SK-N-SH treated with all-trans-retinoic acid at 6 μM for 48 hours (cell line): ENCODE results near the gene OFD1.
"Not testable (repeated sequence)": the region's sequence is repeated elsewhere in the genome, so short reads cannot be mapped to it uniquely, and the experiment has no call there.

Experiments used
- ATAC-seq: fragments of 200-7000 bp; cut with Tn5 transposase; 3 replicates; pipeline ENCODE4 v1.9.1; 2020; ENCODE audit warnings: mild to moderate bottlenecking, moderate library complexity
- BACH2 ChIP-seq: fragments of 250-450 bp; sonication (Bioruptor Pico); IDR thresholded peaks from 2 replicates; pipeline ENCODE4 v1.9.0; 2021; ENCODE audit warnings: mild to moderate bottlenecking, borderline replicate concordance
- CREB5 ChIP-seq: fragments of 250-450 bp; sonication (Bioruptor Pico); IDR thresholded peaks from 2 replicates; pipeline ENCODE4 v1.5.1; 2020; ENCODE audit warnings: low read depth, mild to moderate bottlenecking, moderate library complexity
- ESRRG ChIP-seq: fragments of 250-450 bp; sonication (Bioruptor Pico); IDR thresholded peaks from 2 replicates; pipeline ENCODE4 v1.6.1; 2021; ENCODE audit warnings: mild to moderate bottlenecking
- GLIS3 ChIP-seq: fragments of 250-450 bp; sonication (Bioruptor Pico); IDR thresholded peaks from 2 replicates; pipeline ENCODE4 v1.5.0; 2020; ENCODE audit warnings: mild to moderate bottlenecking, moderate library complexity
- ISL1 ChIP-seq: fragments of 250-450 bp; sonication (Bioruptor Pico); IDR thresholded peaks from 2 replicates; pipeline ENCODE4 v2.1.2; 2022; ENCODE audit warnings: mild to moderate bottlenecking, moderate library complexity
- OSR1 ChIP-seq: fragments of 250-450 bp; sonication (Bioruptor Pico); IDR thresholded peaks from 2 replicates; pipeline ENCODE4 v1.8.0; 2022; ENCODE audit warnings: moderate library complexity, mild to moderate bottlenecking, inconsistent platforms
- PATZ1 ChIP-seq: fragments of 250-450 bp; sonication (Bioruptor Pico); IDR thresholded peaks from 2 replicates; pipeline ENCODE4 v1.8.0; 2020; ENCODE audit warnings: mild to moderate bottlenecking, moderate library complexity, borderline replicate concordance
- POU6F1 ChIP-seq: fragments of 250-450 bp; sonication (Bioruptor Pico); IDR thresholded peaks from 2 replicates; pipeline ENCODE4 v1.8.0; 2021; ENCODE audit warnings: low read depth, mild to moderate bottlenecking, moderate library complexity, borderline replicate concordance
- PPARA ChIP-seq: fragments of 250-450 bp; sonication (Bioruptor Pico); IDR thresholded peaks from 2 replicates; pipeline ENCODE4 v1.5.0; 2020; ENCODE audit warnings: mild to moderate bottlenecking, borderline replicate concordance
- RARB ChIP-seq: fragments of 250-450 bp; sonication (Bioruptor Pico); IDR thresholded peaks from 2 replicates; pipeline ENCODE4 v1.8.0; 2021; ENCODE audit warnings: mild to moderate bottlenecking, moderate library complexity
- SNAI2 ChIP-seq: fragments of 250-450 bp; sonication (Bioruptor Pico); IDR thresholded peaks from 2 replicates; pipeline ENCODE4 v1.5.0; 2020; ENCODE audit warnings: mild to moderate bottlenecking, moderate library complexity
- TCF4 ChIP-seq: fragments of 250-450 bp; sonication (Bioruptor Pico); IDR thresholded peaks from 2 replicates; pipeline ENCODE4 v1.8.0; 2021; ENCODE audit warnings: mild to moderate bottlenecking, moderate library complexity, borderline replicate concordance
- TOX ChIP-seq: fragments of 250-450 bp; sonication (Bioruptor Pico); IDR thresholded peaks from 2 replicates; pipeline ENCODE4 v1.8.0; 2021; ENCODE audit warnings: mild to moderate bottlenecking, moderate library complexity, borderline replicate concordance
- ZC3H10 ChIP-seq: fragments of 250-450 bp; sonication (Bioruptor Pico); IDR thresholded peaks from 2 replicates; pipeline ENCODE4 v1.5.1; 2021; ENCODE audit warnings: mild to moderate bottlenecking, moderate library complexity
- ZFP3 ChIP-seq: fragments of 250-450 bp; sonication (Bioruptor Pico); IDR thresholded peaks from 2 replicates; pipeline ENCODE4 v1.5.0; 2020; ENCODE audit warnings: mild to moderate bottlenecking, moderate library complexity
- ZNF565 ChIP-seq: fragments of 450-650 bp; formaldehyde crosslinking; conservative IDR thresholded peaks from 2 replicates; pipeline ENCODE4 v1.5.0; 2020; ENCODE audit warnings: low read depth, mild to moderate bottlenecking, moderate library complexity
- ZNF70 ChIP-seq: fragments of 450-650 bp; formaldehyde crosslinking; IDR thresholded peaks from 2 replicates; pipeline ENCODE4 v1.5.0; 2020; ENCODE audit warnings: mild to moderate bottlenecking, moderate library complexity
- ZNF8 ChIP-seq: fragments of 450-650 bp; formaldehyde crosslinking; IDR thresholded peaks from 2 replicates; pipeline ENCODE4 v1.5.0; 2020; ENCODE audit warnings: mild to moderate bottlenecking, moderate library complexity

The OFD1 gene

GRCh38 chrX:13719192-13719856 is 15.2 kb upstream of the OFD1 start:
- no peak for TF ChIP-seq ZNF8
- no peak for TF ChIP-seq ZC3H10 (CRISPR knock-in tag)
- no peak for TF ChIP-seq GLIS3 (CRISPR knock-in tag)
- peak; percentile 59; the same call in 1 of the 2 replicates for TF ChIP-seq ZFP3
- TF ChIP-seq ISL1: peak; percentile 47
- TF ChIP-seq PATZ1 (CRISPR knock-in tag): no peak
- no peak for TF ChIP-seq TOX
- peak; percentile 43; the same call in 2 of the 3 replicates for ATAC-seq

GRCh38 chrX:13721371-13721770 is 13.2 kb upstream of the OFD1 start:
- no peak for ATAC-seq
- no peak for TF ChIP-seq OSR1 (CRISPR knock-in tag)
- TF ChIP-seq ZNF565 (CRISPR knock-in tag): no peak
- TF ChIP-seq PPARA (CRISPR knock-in tag): no peak
- no peak for TF ChIP-seq TOX
- TF ChIP-seq BACH2 (CRISPR knock-in tag): no peak
- TF ChIP-seq CREB5 (CRISPR knock-in tag): no peak
- no peak for TF ChIP-seq ESRRG
- TF ChIP-seq ZNF70: no peak
- TF ChIP-seq SNAI2 (CRISPR knock-in tag): no peak
- no peak for TF ChIP-seq GLIS3 (CRISPR knock-in tag)
- no peak for TF ChIP-seq ZC3H10 (CRISPR knock-in tag)
- no peak for TF ChIP-seq POU6F1 (CRISPR knock-in tag)
- no peak for TF ChIP-seq ISL1
- TF ChIP-seq TCF4 (CRISPR knock-in tag): no peak
- TF ChIP-seq, all 23 proteins: peak for 0

- TF ChIP-seq PATZ1 (CRISPR knock-in tag): no peak
- TF ChIP-seq PPARA (CRISPR knock-in tag): no peak
- no peak for TF ChIP-seq ISL1
- no peak for TF ChIP-seq RARB (CRISPR knock-in tag)
- TF ChIP-seq ZNF8: no peak
- ATAC-seq: peak; percentile 82
Measured at GRCh38 chrX:13721819-13722519, 12.6 kb upstream of the OFD1 start.

GRCh38 chrX:13724878-13725277 is 9.7 kb upstream of the OFD1 start:
- ATAC-seq: not testable (repeated sequence)

GRCh38 chrX:13726583-13726982 is 8.0 kb upstream of the OFD1 start:
- not testable (repeated sequence) for ATAC-seq

GRCh38 chrX:13730523-13730922 is 4.0 kb upstream of the OFD1 start:
- not testable (repeated sequence) for ATAC-seq
